Measurements from ENCODE around the gene PPDPF.

GRCh38 chr20:63553933-63554290 is 33.3 kb downstream of the PPDPF start, which contains the start of gene FNDC11:
- TF ChIP-seq, protein P1, sequence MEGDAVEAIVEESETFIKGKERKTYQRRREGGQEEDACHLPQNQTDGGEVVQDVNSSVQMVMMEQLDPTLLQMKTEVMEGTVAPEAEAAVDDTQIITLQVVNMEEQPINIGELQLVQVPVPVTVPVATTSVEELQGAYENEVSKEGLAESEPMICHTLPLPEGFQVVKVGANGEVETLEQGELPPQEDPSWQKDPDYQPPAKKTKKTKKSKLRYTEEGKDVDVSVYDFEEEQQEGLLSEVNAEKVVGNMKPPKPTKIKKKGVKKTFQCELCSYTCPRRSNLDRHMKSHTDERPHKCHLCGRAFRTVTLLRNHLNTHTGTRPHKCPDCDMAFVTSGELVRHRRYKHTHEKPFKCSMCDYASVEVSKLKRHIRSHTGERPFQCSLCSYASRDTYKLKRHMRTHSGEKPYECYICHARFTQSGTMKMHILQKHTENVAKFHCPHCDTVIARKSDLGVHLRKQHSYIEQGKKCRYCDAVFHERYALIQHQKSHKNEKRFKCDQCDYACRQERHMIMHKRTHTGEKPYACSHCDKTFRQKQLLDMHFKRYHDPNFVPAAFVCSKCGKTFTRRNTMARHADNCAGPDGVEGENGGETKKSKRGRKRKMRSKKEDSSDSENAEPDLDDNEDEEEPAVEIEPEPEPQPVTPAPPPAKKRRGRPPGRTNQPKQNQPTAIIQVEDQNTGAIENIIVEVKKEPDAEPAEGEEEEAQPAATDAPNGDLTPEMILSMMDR (IDR thresholded peaks at IDR 0.05; ENCODE audit: extremely low read depth in 1 of 2, insufficient read depth in 1 of 2, low read depth in 1 of 2, low read length in 2 of 2) = no peak
- TF ChIP-seq POLR2A (IDR thresholded peaks at IDR 0.05; ENCODE audit: low read depth, low read length) (no peak), POLR2AphosphoS5 (IDR thresholded peaks at IDR 0.05; ENCODE audit: insufficient read depth, low read depth, low read length) (no peak), EZH2 (IDR thresholded peaks at IDR 0.05; ENCODE audit: borderline replicate concordance, low read depth, low read length, severe bottlenecking) (no peak)
